ENCODE results near the gene CDC42BPB.

DNA sequence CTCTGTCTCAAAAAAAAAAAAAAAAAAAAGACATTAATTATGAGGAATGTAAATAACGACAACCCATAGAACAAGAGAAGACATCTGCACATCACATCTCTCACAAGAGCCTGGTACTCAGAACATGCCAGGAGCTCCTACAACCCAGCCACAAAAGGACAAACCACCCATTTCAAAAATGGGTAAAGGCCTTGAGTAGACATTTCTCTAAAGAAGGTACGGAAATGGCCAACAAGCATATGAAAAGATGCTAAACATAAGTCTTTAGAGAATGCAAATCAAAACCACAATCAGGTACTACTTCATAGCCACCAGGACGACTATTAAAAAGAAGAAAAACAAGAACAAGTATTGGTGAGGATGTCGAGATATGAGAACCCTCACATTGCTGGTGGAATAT is 121.6 kb downstream of the CDC42BPB start:
- TF ChIP-seq, protein P1, sequence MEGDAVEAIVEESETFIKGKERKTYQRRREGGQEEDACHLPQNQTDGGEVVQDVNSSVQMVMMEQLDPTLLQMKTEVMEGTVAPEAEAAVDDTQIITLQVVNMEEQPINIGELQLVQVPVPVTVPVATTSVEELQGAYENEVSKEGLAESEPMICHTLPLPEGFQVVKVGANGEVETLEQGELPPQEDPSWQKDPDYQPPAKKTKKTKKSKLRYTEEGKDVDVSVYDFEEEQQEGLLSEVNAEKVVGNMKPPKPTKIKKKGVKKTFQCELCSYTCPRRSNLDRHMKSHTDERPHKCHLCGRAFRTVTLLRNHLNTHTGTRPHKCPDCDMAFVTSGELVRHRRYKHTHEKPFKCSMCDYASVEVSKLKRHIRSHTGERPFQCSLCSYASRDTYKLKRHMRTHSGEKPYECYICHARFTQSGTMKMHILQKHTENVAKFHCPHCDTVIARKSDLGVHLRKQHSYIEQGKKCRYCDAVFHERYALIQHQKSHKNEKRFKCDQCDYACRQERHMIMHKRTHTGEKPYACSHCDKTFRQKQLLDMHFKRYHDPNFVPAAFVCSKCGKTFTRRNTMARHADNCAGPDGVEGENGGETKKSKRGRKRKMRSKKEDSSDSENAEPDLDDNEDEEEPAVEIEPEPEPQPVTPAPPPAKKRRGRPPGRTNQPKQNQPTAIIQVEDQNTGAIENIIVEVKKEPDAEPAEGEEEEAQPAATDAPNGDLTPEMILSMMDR (optimal IDR thresholded peaks at IDR 0.05 in 1 of 3, IDR thresholded peaks at IDR 0.05 in 1 of 3, conservative IDR thresholded peaks at IDR 0.05 in 1 of 3; ENCODE audit: extremely low read depth in 1 of 3, insufficient read depth in 2 of 3, low read length in 3 of 3): no peak
- no peak for TF ChIP-seq EZH2 (IDR thresholded peaks at IDR 0.05; ENCODE audit: low read length)
